Testis (tissue), 3 donors: ENCODE measurements around the gene PIK3R4. TPM values are rescaled to one million over a fixed set of nuclear protein-coding genes. Genes with fewer than 3 reads are reported as not detected.
A peak's percentile ranks its signal among the peaks of the same experiment; 100 is the strongest.

Experiments
- DNase-seq: peaks from one replicate; pipeline ENCODE4 v3.0.0-alpha.2; 2019
- H3K27ac ChIP-seq, 2 donors: fragments of 200-600 bp; sonication (generic); one replicate each; pipeline ENCODE4 v1.5.1; 2019
- H3K27me3 ChIP-seq: fragments of 200-600 bp; sonication (generic); one replicate; pipeline ENCODE4 v1.5.1; 2019
- H3K36me3 ChIP-seq: fragments of 200-600 bp; sonication (generic); one replicate; pipeline ENCODE4 v1.5.1; 2017; ENCODE audit warnings: low read depth; ENCODE audit errors: missing control alignments
- H3K4me1 ChIP-seq: fragments of 200-600 bp; sonication (generic); one replicate; pipeline ENCODE4 v1.5.1; 2019
- H3K4me3 ChIP-seq, 2 donors: fragments of 200-600 bp; sonication (generic); one replicate each; pipeline ENCODE4 v1.5.1; 2017 to 2019
- H3K9me3 ChIP-seq: fragments of 200-600 bp; sonication (generic); one replicate; pipeline ENCODE4 v1.5.1; 2017
- POLR2A ChIP-seq: fragments of 450-650 bp; IDR thresholded peaks from one replicate; pipeline ENCODE4 v1.6.1; 2017; ENCODE audit warnings: antibody characterized with exemption, mild to moderate bottlenecking, moderate library complexity
- WGBS, 2 donors: methylation state at CpG; one replicate each; pipeline ENCODE4 v1.1.5; 2018; 5-methylcytosine and 5-hydroxymethylcytosine counted together
- intact Hi-C: fragments of 100-400 bp; cut with DNase I; formaldehyde crosslinking; loops from one replicate; pipeline ENCODE4 v1.15.1; 2023; ENCODE audit warnings: low total_unique reads
- polyA plus RNA-seq: library from polyadenylated mRNA; stranded (reverse); fragments of 350-450 nt; fragmentation: Illumina TruSeq; extraction: RNeasy Lipid Tissue Mini Kit (QIAGEN cat#74804); gene quantifications from one replicate; pipeline ENCODE4 v1.2.3, GENCODE V29; 2014; ENCODE audit warnings: low read depth, low replicate concordance; ENCODE audit not compliant: insufficient read depth
- total RNA-seq, 2 donors: library from RNA; depleted of rRNA; stranded (reverse); fragments of >200 nt; gene quantifications; one replicate each; pipeline ENCODE4 v1.2.3, GENCODE V29; 2016
- TF ChIP-seq, protein P1 (sequence below), 3 experiments: fragments of 450-650 bp in 2 of 3; fragments of 200-600 bp in 1 of 3; sonication (generic) in 1 of 3; IDR thresholded peaks; one replicate each; pipeline ENCODE4 v1.5.1; 2016 to 2019; ENCODE audit warnings: antibody characterized with exemption in 3 of 3, mild to moderate bottlenecking in 2 of 3, moderate library complexity in 1 of 3

PIK3R4 gene
- total and polyA plus RNA-seq, 3 donors from 2014 or later = 35.0 to 56.1 (median 52.5) TPM

DNA sequence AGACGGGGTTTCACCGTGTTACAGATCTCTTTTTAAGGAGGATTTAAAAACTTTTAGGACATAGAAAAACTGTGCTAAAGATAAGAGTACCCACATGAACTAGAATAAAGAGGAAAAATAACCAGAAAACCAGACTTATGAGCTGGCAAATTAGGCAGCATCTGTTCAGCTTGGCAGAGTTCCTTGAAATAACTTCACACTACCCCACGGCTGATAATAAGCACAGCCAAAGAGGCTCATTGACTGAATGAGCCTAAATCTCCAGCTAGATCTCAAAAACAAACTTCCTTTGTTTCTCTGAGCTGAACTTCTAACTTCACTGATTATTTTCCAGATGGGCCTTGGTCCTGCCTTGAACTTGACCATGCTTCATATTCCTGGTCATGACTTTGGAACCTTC, 26.7 kb upstream of the PIK3R4 start:
- H3K9me3 ChIP-seq = no peaks in the 10 kb centered on the region
- peaks cover 4% of the 10 kb centered on the region for H3K4me1 ChIP-seq
- no peaks in the 10 kb centered on the region for H3K27me3 ChIP-seq
- no peaks in the 10 kb centered on the region for H3K36me3 ChIP-seq
- peak overlapping the region in 1 of 2 donors; percentile 51 for H3K27ac ChIP-seq
- WGBS, 2 donors = 19 to 22% methylated on average over 3 of the region's 3 CpGs
- no peak for DNase-seq
- intact Hi-C loops = no loop called here
- H3K4me3 ChIP-seq = no peak overlapping the region
- no peak for TF ChIP-seq POLR2A
- TF ChIP-seq, protein P1, sequence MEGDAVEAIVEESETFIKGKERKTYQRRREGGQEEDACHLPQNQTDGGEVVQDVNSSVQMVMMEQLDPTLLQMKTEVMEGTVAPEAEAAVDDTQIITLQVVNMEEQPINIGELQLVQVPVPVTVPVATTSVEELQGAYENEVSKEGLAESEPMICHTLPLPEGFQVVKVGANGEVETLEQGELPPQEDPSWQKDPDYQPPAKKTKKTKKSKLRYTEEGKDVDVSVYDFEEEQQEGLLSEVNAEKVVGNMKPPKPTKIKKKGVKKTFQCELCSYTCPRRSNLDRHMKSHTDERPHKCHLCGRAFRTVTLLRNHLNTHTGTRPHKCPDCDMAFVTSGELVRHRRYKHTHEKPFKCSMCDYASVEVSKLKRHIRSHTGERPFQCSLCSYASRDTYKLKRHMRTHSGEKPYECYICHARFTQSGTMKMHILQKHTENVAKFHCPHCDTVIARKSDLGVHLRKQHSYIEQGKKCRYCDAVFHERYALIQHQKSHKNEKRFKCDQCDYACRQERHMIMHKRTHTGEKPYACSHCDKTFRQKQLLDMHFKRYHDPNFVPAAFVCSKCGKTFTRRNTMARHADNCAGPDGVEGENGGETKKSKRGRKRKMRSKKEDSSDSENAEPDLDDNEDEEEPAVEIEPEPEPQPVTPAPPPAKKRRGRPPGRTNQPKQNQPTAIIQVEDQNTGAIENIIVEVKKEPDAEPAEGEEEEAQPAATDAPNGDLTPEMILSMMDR (IDR thresholded peaks at IDR 0.05) = no peak

- Histone ChIP-seq H3K4me1 (peaks cover 4% of the 10 kb centered on the region), H3K9me3 (no peaks in the 10 kb centered on the region), H3K27me3 (no peaks in the 10 kb centered on the region), H3K36me3 (no peaks in the 10 kb centered on the region), H3K4me3 (no peak overlapping the region), H3K27ac (no peak overlapping the region)
- no peak for TF ChIP-seq POLR2A
- TF ChIP-seq, protein P1 (IDR thresholded peaks at IDR 0.05) = no peak
- intact Hi-C loops = no loop called here
- no peak for DNase-seq
Observed at GRCh38 chr3:130772129-130772528, 25.5 kb upstream of the PIK3R4 start.

DNA sequence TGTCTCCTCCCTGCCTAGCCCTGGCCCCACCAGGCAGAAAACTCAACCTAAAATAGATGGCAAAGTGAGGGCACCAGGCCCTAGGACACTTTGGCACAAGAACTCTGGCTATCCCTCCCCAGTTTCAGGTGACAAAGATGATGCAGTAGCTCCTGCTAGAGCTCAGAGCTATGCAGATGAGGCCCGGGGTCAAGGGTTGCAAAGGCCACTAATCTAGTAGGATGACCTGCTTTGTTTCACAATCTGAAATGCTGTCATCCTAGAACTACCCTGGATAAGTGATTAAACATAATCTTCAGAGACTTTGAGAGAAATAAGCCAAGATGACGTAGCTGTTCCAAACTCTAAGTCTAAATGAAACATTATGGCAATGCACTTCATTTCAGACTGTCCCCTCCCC, 24.0 kb upstream of the PIK3R4 start:
- H3K4me1 ChIP-seq = peaks cover 4% of the 10 kb centered on the region
- TF ChIP-seq POLR2A = no peak
- TF ChIP-seq, protein P1 (IDR thresholded peaks at IDR 0.05) = no peak
- intact Hi-C loops = no loop called here
- no peaks in the 10 kb centered on the region for H3K9me3 ChIP-seq
- DNase-seq = no peak
- no peaks in the 10 kb centered on the region for H3K36me3 ChIP-seq
- H3K4me3 ChIP-seq = no peak overlapping the region
- no peak overlapping the region for H3K27ac ChIP-seq
- H3K27me3 ChIP-seq = no peaks in the 10 kb centered on the region
- WGBS, 2 donors = 74 to 77% methylated on average over 1 to 2 of the region's 2 CpGs

DNA sequence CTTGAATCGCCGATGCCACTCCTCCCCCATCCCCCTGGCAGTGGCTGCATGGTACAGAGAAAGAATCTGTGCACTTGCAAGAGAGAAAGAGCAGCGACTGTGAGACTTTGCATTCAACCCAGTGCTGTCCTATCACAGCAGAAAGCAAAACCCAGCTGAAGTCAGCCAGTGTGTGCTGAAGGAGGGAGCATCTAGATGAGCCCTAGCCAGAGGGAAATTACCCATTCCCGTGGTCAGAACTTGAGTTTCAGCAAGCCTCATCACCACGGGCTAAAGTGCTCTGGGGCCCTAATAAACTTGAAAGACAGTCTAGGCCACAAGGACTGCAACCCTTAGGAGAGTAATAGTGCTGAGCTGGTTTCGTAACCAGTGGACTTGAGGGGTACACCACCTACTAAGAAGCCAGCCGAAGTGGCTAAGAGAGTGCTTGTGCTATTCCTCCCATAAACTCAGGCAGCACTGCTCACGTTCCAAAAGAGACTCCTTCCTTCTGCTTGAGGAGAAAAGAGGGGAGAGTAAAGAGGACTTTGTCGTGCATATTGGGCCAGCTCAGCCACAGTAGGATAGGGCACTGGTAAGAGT, 15.2 kb upstream of the PIK3R4 start:
- DNase-seq = no peak
- intact Hi-C loops = no loop called here
- Histone ChIP-seq H3K4me3 (no peak overlapping the region), H3K36me3 (no peaks in the 10 kb centered on the region), H3K4me1 (no peaks in the 10 kb centered on the region), H3K27ac (no peak overlapping the region), H3K9me3 (no peaks in the 10 kb centered on the region), H3K27me3 (no peaks in the 10 kb centered on the region)
- TF ChIP-seq, protein P1 (IDR thresholded peaks at IDR 0.05) = no peak
- 83 to 86% methylated on average over 9 of the region's 9 CpGs for WGBS, 2 donors

GRCh38 chr3:130760922-130761321, 14.3 kb upstream of the PIK3R4 start:
- Histone ChIP-seq H3K36me3 (no peaks in the 10 kb centered on the region), H3K27ac (no peak overlapping the region), H3K9me3 (no peaks in the 10 kb centered on the region), H3K4me1 (no peaks in the 10 kb centered on the region), H3K27me3 (no peaks in the 10 kb centered on the region), H3K4me3 (no peak overlapping the region)
- no peak for DNase-seq
- intact Hi-C loops = no loop called here
- TF ChIP-seq, protein P1 (IDR thresholded peaks at IDR 0.05) = no peak
- TF ChIP-seq POLR2A = no peak
- WGBS, 2 donors = 88 to 90% methylated on average over 1 of the region's 1 CpG
